H1 (cell line): Measurements from ENCODE around the gene RITA1. TPM values are rescaled to one million over a fixed set of nuclear protein-coding genes. Genes with fewer than 3 reads are reported as not detected.

Experiments
- BCL11A ChIP-seq, 2 experiments: IDR thresholded peaks; one replicate each; pipeline ENCODE4 v1.6.1; 2011; ENCODE audit warnings: low read depth in 2 of 2, low read length in 2 of 2, mild to moderate bottlenecking in 2 of 2
- CBX8 ChIP-seq: fragments of 300-800, 300-1000 bp; sonication (generic); IDR thresholded peaks from 2 replicates; pipeline ENCODE4 v1.7.1; 2016; ENCODE audit warnings: low read depth, low read length, borderline replicate concordance
- CHD2 ChIP-seq: IDR thresholded peaks from 2 replicates; pipeline ENCODE4 v1.6.1; 2012; ENCODE audit warnings: low read length, improper control_type of control experiment
- CTBP2 ChIP-seq: IDR thresholded peaks from 2 replicates; pipeline ENCODE4 v1.7.0; 2011; ENCODE audit warnings: borderline replicate concordance, mild to moderate bottlenecking, moderate library complexity, mixed read lengths, low read length; ENCODE audit not compliant: insufficient read depth, insufficient read length
- E2F6 ChIP-seq: IDR thresholded peaks from 2 replicates; pipeline ENCODE4 v1.6.1; 2012; ENCODE audit warnings: inconsistent platforms
- FOSL1 ChIP-seq: IDR thresholded peaks from 2 replicates; pipeline ENCODE4 v1.6.1; 2011; ENCODE audit warnings: mild to moderate bottlenecking, low read depth, low read length, moderate library complexity; ENCODE audit not compliant: insufficient read depth
- GTF2F1 ChIP-seq: IDR thresholded peaks from 2 replicates; pipeline ENCODE4 v1.6.1; 2012; ENCODE audit warnings: low read depth, low read length, improper control_type of control experiment, borderline replicate concordance
- HDAC2 ChIP-seq, 2 experiments: fragments of 300-600 bp in 1 of 2; sonication (generic) in 1 of 2; IDR thresholded peaks; 2 replicates each; pipeline ENCODE4 v1.6.1; 2011 to 2012; ENCODE audit warnings: low read depth in 2 of 2, low read length in 2 of 2, mild to moderate bottlenecking in 2 of 2, moderate library complexity in 2 of 2, borderline replicate concordance in 1 of 2, inconsistent platforms in 1 of 2
- JUN ChIP-seq: IDR thresholded peaks from 2 replicates; pipeline ENCODE4 v1.6.1; 2011; ENCODE audit warnings: low read depth, mild to moderate bottlenecking, improper control_type of control experiment, low read length
- JUND ChIP-seq: IDR thresholded peaks from 2 replicates; pipeline ENCODE4 v1.6.1; 2011; ENCODE audit warnings: mild to moderate bottlenecking, improper control_type of control experiment, low read length
- KDM1A ChIP-seq: fragments of 200-600, 300-600 bp; sonication (generic); IDR thresholded peaks from 2 replicates; pipeline ENCODE4 v1.7.1; 2016; ENCODE audit warnings: mild to moderate bottlenecking, low read length, borderline replicate concordance
- KDM5A ChIP-seq: fragments of 200-600 bp; IDR thresholded peaks from 2 replicates; pipeline ENCODE4 v1.7.1; 2012; ENCODE audit warnings: mild to moderate bottlenecking, low read length, inconsistent platforms, mixed read lengths
- PHF8 ChIP-seq: fragments of 200-600 bp; sonication (generic); conservative IDR thresholded peaks from 2 replicates; pipeline ENCODE4 v1.7.1; 2012; ENCODE audit warnings: low read depth, mild to moderate bottlenecking, inconsistent platforms, low read length, moderate library complexity
- RFX5 ChIP-seq: IDR thresholded peaks from 2 replicates; pipeline ENCODE4 v1.6.1; 2011; ENCODE audit warnings: low read depth, low read length, improper control_type of control experiment, borderline replicate concordance
- SAP30 ChIP-seq: fragments of 300-600 bp; sonication (generic); IDR thresholded peaks from 2 replicates; pipeline ENCODE4 v1.7.1; 2012; ENCODE audit warnings: low read length, moderate library complexity, mild to moderate bottlenecking, inconsistent platforms; ENCODE audit not compliant: insufficient read depth, insufficient replicate concordance
- SIRT6 ChIP-seq: IDR thresholded peaks from one replicate; pipeline ENCODE4 v1.7.1; 2012; ENCODE audit warnings: low read length, inconsistent platforms
- SIX5 ChIP-seq: IDR thresholded peaks from 2 replicates; pipeline ENCODE4 v1.6.1; 2011; ENCODE audit warnings: mild to moderate bottlenecking, low read depth, low read length
- SP2 ChIP-seq: IDR thresholded peaks from 2 replicates; pipeline ENCODE4 v1.6.1; 2012; ENCODE audit warnings: mild to moderate bottlenecking, low read length, inconsistent platforms
- SUZ12 ChIP-seq: fragments of 200-600 bp; sonication (generic); IDR thresholded peaks from 2 replicates; pipeline ENCODE4 v1.6.1; 2012; ENCODE audit warnings: mild to moderate bottlenecking, inconsistent platforms, low read length, moderate library complexity, mixed read lengths
- TAF7 ChIP-seq: optimal IDR thresholded peaks from 2 replicates; pipeline ENCODE3; 2011; ENCODE audit warnings: low read depth, mild to moderate bottlenecking, inconsistent platforms, low read length, moderate library complexity, borderline replicate concordance
- TBP ChIP-seq: IDR thresholded peaks from 2 replicates; pipeline ENCODE4 v1.6.1; 2011; ENCODE audit warnings: low read depth, low read length, improper control_type of control experiment
- TCF12 ChIP-seq: IDR thresholded peaks from 2 replicates; pipeline ENCODE4 v1.6.1; 2011; ENCODE audit warnings: low read depth, mild to moderate bottlenecking, low read length
- polyA plus RNA-seq, 7 experiments: library from polyadenylated mRNA; depleted of rRNA in 3 of 7; stranded (reverse) in 5 of 7; unstranded in 2 of 7; fragments of >200 nt in 5 of 7; fragments of 200-250 nt in 2 of 7; gene quantifications; 1 replicate in 5 of 7; 2 replicates in 1 of 7; 4 replicates in 1 of 7; pipeline versions ENCODE4 v1.2.1 to v1.2.3, GENCODE V29; 2011 to 2013; ENCODE audit warnings: missing spikeins in 2 of 7, mixed read lengths in 2 of 7
- total RNA-seq: library from RNA; stranded (reverse); fragmentation: NEBNext Ultra II Directional; extraction: Animal tissue kit (Norgen Biotek cat#: 25700); gene quantifications from 2 replicates; pipeline ENCODE4 v1.2.1, GENCODE V29; 2021

RITA1 gene
- total and polyA plus RNA-seq, 2 of the 8 experiments (the other 6 are each of a cell fraction or from before 2014, with no cell fraction given), result 24.1 to 25.8 TPM

GRCh38 chr12:113185180-113186032 is at the start of gene RITA1, which contains the start of gene DDX54 (continued):
- TF ChIP-seq JUN, result no peak
- TF ChIP-seq TCF12, result 0 out of 2 replicates have a peak, but pooled peaks have one; percentile 51
- peak; percentile 66 for TF ChIP-seq TAF7
- TF ChIP-seq SUZ12, result no peak
- 0 out of 2 replicates have a peak, but pooled peaks have one; percentile 22 for TF ChIP-seq SIX5
- TF ChIP-seq BCL11A (IDR thresholded peaks at IDR 0.05; ENCODE audit: low read depth in 2 of 2, low read length in 2 of 2), result no peak
- TF ChIP-seq TBP, result no peak; the same call in none of the 2 replicates
- no peak for TF ChIP-seq CTBP2
- no peak for TF ChIP-seq RFX5
- TF ChIP-seq SIRT6, result no peak
- TF ChIP-seq SP2, result no peak
- TF ChIP-seq KDM5A, result 0 out of 2 replicates have a peak, but pooled peaks have one; percentile 28
- no peak for TF ChIP-seq FOSL1
- no peak for TF ChIP-seq HDAC2 (IDR thresholded peaks at IDR 0.05; ENCODE audit: borderline replicate concordance in 1 of 2, low read depth in 2 of 2, low read length in 2 of 2)
- no peak; the same call in 1 of the 2 replicates for TF ChIP-seq GTF2F1
- TF ChIP-seq PHF8, result peak; percentile 98
- no peak; the same call in 1 of the 2 replicates for TF ChIP-seq E2F6
- TF ChIP-seq CBX8, result no peak
- peak; percentile 86 for TF ChIP-seq JUND
- TF ChIP-seq KDM1A, result 0 out of 2 replicates have a peak, but pooled peaks have one; percentile 2
- no peak for TF ChIP-seq CHD2
- no peak for TF ChIP-seq SAP30
